Measurements from ENCODE around the gene HRAS. TPM values are rescaled to one million over a fixed set of nuclear protein-coding genes. Genes with fewer than 3 reads are reported as not detected.

The HRAS gene
- total RNA-seq, 2 donors from 2014 or later = 28.8 to 40.1 TPM

GRCh38 chr11:501001-501682 is 34.2 kb downstream of the HRAS start:
- peak overlapping the region in 1 of 2 donors; percentile 27 for H3K4me3 Mint-ChIP-seq
- peaks cover 28% of the 10 kb centered on the region for H3K4me1 Mint-ChIP-seq (ENCODE audit: low read depth)
- H3K27me3 Mint-ChIP-seq (ENCODE audit: low read depth) = no peaks in the 10 kb centered on the region
- ATAC-seq (replicated peaks in 1 of 2) = no peak
- H3K36me3 Mint-ChIP-seq (ENCODE audit: insufficient read depth in 2 of 2) = peaks cover 9 to 20% of the 10 kb centered on the region in 2 donors
- no peak for DNase-seq
- no peaks in the 10 kb centered on the region for H3K9me3 Mint-ChIP-seq
- H3K27ac Mint-ChIP-seq = peak overlapping the region; percentile 9

- H3K36me3 Mint-ChIP-seq (ENCODE audit: insufficient read depth in 2 of 2) = peaks cover 9 to 21% of the 10 kb centered on the region in 2 donors
- H3K27me3 Mint-ChIP-seq (ENCODE audit: low read depth) = no peaks in the 10 kb centered on the region
- H3K4me1 Mint-ChIP-seq (ENCODE audit: low read depth) = peaks cover 16% of the 10 kb centered on the region
- ATAC-seq (replicated peaks in 1 of 2) = no peak
- no peak overlapping the region for H3K27ac Mint-ChIP-seq
- H3K4me3 Mint-ChIP-seq = no peak overlapping the region
- no peaks in the 10 kb centered on the region for H3K9me3 Mint-ChIP-seq
- no peak for DNase-seq
Measured at GRCh38 chr11:499201-500076, 35.9 kb downstream of the HRAS start.

GRCh38 chr11:498297-499181 is 36.8 kb downstream of the HRAS start:
- Mint-ChIP-seq H3K36me3 (ENCODE audit: insufficient read depth in 2 of 2) (peaks cover 9 to 21% of the 10 kb centered on the region in 2 donors), H3K27ac (no peak overlapping the region), H3K4me3 (no peak overlapping the region), H3K9me3 (no peaks in the 10 kb centered on the region), H3K4me1 (ENCODE audit: low read depth) (peaks cover 11% of the 10 kb centered on the region), H3K27me3 (ENCODE audit: low read depth) (no peaks in the 10 kb centered on the region)
- DNase-seq (no peak), ATAC-seq (replicated peaks in 1 of 2) (no peak)

GRCh38 chr11:497565-498296 is 37.6 kb downstream of the HRAS start:
- Mint-ChIP-seq H3K9me3 (no peaks in the 10 kb centered on the region), H3K27me3 (ENCODE audit: low read depth) (no peaks in the 10 kb centered on the region), H3K36me3 (ENCODE audit: insufficient read depth in 2 of 2) (peaks cover 9 to 21% of the 10 kb centered on the region in 2 donors), H3K4me1 (ENCODE audit: low read depth) (peaks cover 6% of the 10 kb centered on the region), H3K27ac (peak overlapping the region; percentile 20), H3K4me3 (no peak overlapping the region)
- ATAC-seq (replicated peaks in 1 of 2) (no peak), DNase-seq (no peak)

- no peaks in the 10 kb centered on the region for H3K27me3 Mint-ChIP-seq (ENCODE audit: low read depth)
- peaks cover 9 to 21% of the 10 kb centered on the region in 2 donors for H3K36me3 Mint-ChIP-seq (ENCODE audit: insufficient read depth in 2 of 2)
- ATAC-seq (replicated peaks in 1 of 2) = no peak
Measured at GRCh38 chr11:496834-497564, 38.4 kb downstream of the HRAS start.

GRCh38 chr11:495537-495931 is 39.8 kb downstream of the HRAS start:
- ATAC-seq (replicated peaks in 1 of 2) (no peak), DNase-seq (no peak)
- no peaks in the 10 kb centered on the region for H3K27me3 Mint-ChIP-seq (ENCODE audit: low read depth)
- H3K27ac Mint-ChIP-seq = peak overlapping the region; percentile 66
- H3K4me3 Mint-ChIP-seq = no peak overlapping the region
- H3K9me3 Mint-ChIP-seq = no peaks in the 10 kb centered on the region
- H3K4me1 Mint-ChIP-seq (ENCODE audit: low read depth) = peaks cover 6% of the 10 kb centered on the region
- H3K36me3 Mint-ChIP-seq (ENCODE audit: insufficient read depth in 2 of 2) = peaks cover 9 to 15% of the 10 kb centered on the region in 2 donors

More at GRCh38 chr11:496834-497564, 38.4 kb downstream of the HRAS start:
- Mint-ChIP-seq H3K4me1 (ENCODE audit: low read depth) (peaks cover 6% of the 10 kb centered on the region), H3K4me3 (no peak overlapping the region), H3K9me3 (no peaks in the 10 kb centered on the region), H3K27ac (peak overlapping the region; percentile 20)
- no peak for DNase-seq

GRCh38 chr11:494761-495536 is 40.4 kb downstream of the HRAS start:
- Mint-ChIP-seq H3K27me3 (ENCODE audit: low read depth) (no peaks in the 10 kb centered on the region), H3K36me3 (ENCODE audit: insufficient read depth in 2 of 2) (peaks cover 9 to 15% of the 10 kb centered on the region in 2 donors), H3K9me3 (no peaks in the 10 kb centered on the region), H3K4me3 (no peak overlapping the region), H3K27ac (no peak overlapping the region), H3K4me1 (ENCODE audit: low read depth) (peaks cover 6% of the 10 kb centered on the region)
- no peak for DNase-seq
- ATAC-seq (replicated peaks in 1 of 2) = no peak

GRCh38 chr11:492427-493226 is 42.7 kb downstream of the HRAS start:
- peaks cover 3% of the 10 kb centered on the region for H3K4me1 Mint-ChIP-seq (ENCODE audit: low read depth)
- H3K27me3 Mint-ChIP-seq (ENCODE audit: low read depth) = no peaks in the 10 kb centered on the region
- H3K4me3 Mint-ChIP-seq = no peak overlapping the region
- DNase-seq (no peak), ATAC-seq (replicated peaks in 1 of 2) (no peak)
- peaks cover 8% of the 10 kb centered on the region in 2 donors for H3K36me3 Mint-ChIP-seq (ENCODE audit: insufficient read depth in 2 of 2)
- H3K27ac Mint-ChIP-seq = no peak overlapping the region
- H3K9me3 Mint-ChIP-seq = no peaks in the 10 kb centered on the region

- H3K4me1 Mint-ChIP-seq (ENCODE audit: low read depth) = no peaks in the 10 kb centered on the region
- ATAC-seq (replicated peaks in 1 of 2) (no peak), DNase-seq (no peak)
- H3K36me3 Mint-ChIP-seq (ENCODE audit: insufficient read depth in 2 of 2) = peaks cover 0 to 1% of the 10 kb centered on the region in 2 donors
- H3K9me3 Mint-ChIP-seq = no peaks in the 10 kb centered on the region
- H3K27ac Mint-ChIP-seq = no peak overlapping the region
- no peak overlapping the region for H3K4me3 Mint-ChIP-seq
- H3K27me3 Mint-ChIP-seq (ENCODE audit: low read depth) = no peaks in the 10 kb centered on the region
Measured at GRCh38 chr11:491358-491757, 44.0 kb downstream of the HRAS start.

- Mint-ChIP-seq H3K27me3 (ENCODE audit: low read depth) (no peaks in the 10 kb centered on the region), H3K27ac (no peak overlapping the region)
Measured at GRCh38 chr11:490930-491260, 44.5 kb downstream of the HRAS start.

More at GRCh38 chr11:490930-491260, 44.5 kb downstream of the HRAS start:
- Mint-ChIP-seq H3K4me3 (no peak overlapping the region), H3K36me3 (ENCODE audit: insufficient read depth in 2 of 2) (peaks cover 0 to 1% of the 10 kb centered on the region in 2 donors), H3K9me3 (no peaks in the 10 kb centered on the region), H3K4me1 (ENCODE audit: low read depth) (no peaks in the 10 kb centered on the region)
- no peak for DNase-seq
- peak in 1 of 2 donors; percentile 3 for ATAC-seq (replicated peaks in 1 of 2)
